MCF 10A (cell line): Measurements from ENCODE around the gene INAFM2. TPM values are rescaled to one million over a fixed set of nuclear protein-coding genes. Genes with fewer than 3 reads are reported as not detected.

ENCODE experiments used
- BruUV-seq: library from RNA; stranded (reverse); fragments of 400-500 nt; replicated peaks from 2 replicates; lab custom pipeline; 2021; lab: Mats Ljungman, UMichigan
- CTCF ChIA-PET: fragments of 300-600 bp; sonication (Branson Sonifier 250); formaldehyde crosslinking; extraction: SDS; loops from one replicate; lab custom pipeline; 2021; ENCODE audit warnings: antibody characterized with exemption, inconsistent platforms; lab: Yijun Ruan, JAX
- POLR2A ChIA-PET: fragments of 300-600, 350-650 bp; sonication (Branson Sonifier 250); formaldehyde crosslinking; extraction: SDS; loops from one replicate; lab custom pipeline; 2020; ENCODE audit warnings: antibody characterized with exemption, inconsistent platforms; lab: Yijun Ruan, JAX
- DNase-seq: peaks from one replicate; pipeline ENCODE4 v3.0.0-alpha.2; 2018; ENCODE audit not compliant: unreplicated experiment
- H3K27ac Mint-ChIP-seq: one replicate; pipeline ENCODE4 v1.8.0; 2022; ENCODE audit warnings: mild to moderate bottlenecking, low read depth, mixed read lengths; ENCODE audit not compliant: unreplicated experiment
- H3K27me3 Mint-ChIP-seq: one replicate; pipeline ENCODE4 v1.8.0; 2022; ENCODE audit warnings: mixed read lengths; ENCODE audit not compliant: insufficient read depth, unreplicated experiment
- H3K36me3 Mint-ChIP-seq: one replicate; pipeline ENCODE4 v1.8.0; 2022; ENCODE audit warnings: mild to moderate bottlenecking, moderate library complexity, mixed read lengths; ENCODE audit not compliant: insufficient read depth, unreplicated experiment
- H3K4me1 Mint-ChIP-seq: one replicate; pipeline ENCODE4 v1.8.0; 2022; ENCODE audit warnings: mixed read lengths; ENCODE audit not compliant: insufficient read depth, unreplicated experiment
- H3K4me3 Mint-ChIP-seq: one replicate; pipeline ENCODE4 v1.8.0; 2022; ENCODE audit warnings: mild to moderate bottlenecking, moderate library complexity, mixed read lengths; ENCODE audit not compliant: unreplicated experiment
- H3K9me3 Mint-ChIP-seq: one replicate; pipeline ENCODE4 v1.8.0; 2022; ENCODE audit warnings: mixed read lengths; ENCODE audit not compliant: unreplicated experiment
- intact Hi-C: fragments of 100-400 bp; cut with micrococcal nuclease; formaldehyde crosslinking; loops from 2 replicates; pipeline ENCODE4 v1.14.1; 2022
- total RNA-seq: library from RNA; stranded (reverse); gene quantifications from 2 replicates; pipeline ENCODE4 v1.2.3, GENCODE V29; 2022
- TF ChIP-seq, protein P1 (sequence below): fragments of 200-600 bp; IDR thresholded peaks from one replicate; pipeline ENCODE4 v1.8.0; 2022; ENCODE audit warnings: antibody characterized with exemption, mild to moderate bottlenecking; ENCODE audit not compliant: unreplicated experiment

INAFM2 gene
- total RNA-seq, 1 experiment from 2014 or later: 15.7 TPM

GRCh38 chr15:40314723-40315276 is 8.7 kb upstream of the INAFM2 start:
- ChIA-PET CTCF (interaction anchor here (1.0 to 13.6 kb wide), 5 partner anchors 9 to 97 kb away, joined by 3 to 137 read pairs (median 13); partner anchors contain the start of gene CCDC9B), POLR2A (interaction anchor here (1.5 to 2.6 kb wide), 3 partner anchors 14 to 125 kb away, joined by 4 to 9 read pairs (median 5); partner anchors contain the start of genes BAHD1 and CCDC9B)
- BruUV-seq: no TSS peak
- TF ChIP-seq, protein P1, sequence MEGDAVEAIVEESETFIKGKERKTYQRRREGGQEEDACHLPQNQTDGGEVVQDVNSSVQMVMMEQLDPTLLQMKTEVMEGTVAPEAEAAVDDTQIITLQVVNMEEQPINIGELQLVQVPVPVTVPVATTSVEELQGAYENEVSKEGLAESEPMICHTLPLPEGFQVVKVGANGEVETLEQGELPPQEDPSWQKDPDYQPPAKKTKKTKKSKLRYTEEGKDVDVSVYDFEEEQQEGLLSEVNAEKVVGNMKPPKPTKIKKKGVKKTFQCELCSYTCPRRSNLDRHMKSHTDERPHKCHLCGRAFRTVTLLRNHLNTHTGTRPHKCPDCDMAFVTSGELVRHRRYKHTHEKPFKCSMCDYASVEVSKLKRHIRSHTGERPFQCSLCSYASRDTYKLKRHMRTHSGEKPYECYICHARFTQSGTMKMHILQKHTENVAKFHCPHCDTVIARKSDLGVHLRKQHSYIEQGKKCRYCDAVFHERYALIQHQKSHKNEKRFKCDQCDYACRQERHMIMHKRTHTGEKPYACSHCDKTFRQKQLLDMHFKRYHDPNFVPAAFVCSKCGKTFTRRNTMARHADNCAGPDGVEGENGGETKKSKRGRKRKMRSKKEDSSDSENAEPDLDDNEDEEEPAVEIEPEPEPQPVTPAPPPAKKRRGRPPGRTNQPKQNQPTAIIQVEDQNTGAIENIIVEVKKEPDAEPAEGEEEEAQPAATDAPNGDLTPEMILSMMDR: no peak
- peak; percentile 68 for DNase-seq
- H3K27ac Mint-ChIP-seq: no peak overlapping the region
- H3K4me1 Mint-ChIP-seq: peaks cover 13% of the 10 kb centered on the region
- intact Hi-C loops: no loop called here
- H3K9me3 Mint-ChIP-seq: no peaks in the 10 kb centered on the region
- no peaks in the 10 kb centered on the region for H3K36me3 Mint-ChIP-seq
- H3K27me3 Mint-ChIP-seq: no peaks in the 10 kb centered on the region
- no peak overlapping the region for H3K4me3 Mint-ChIP-seq

DNA sequence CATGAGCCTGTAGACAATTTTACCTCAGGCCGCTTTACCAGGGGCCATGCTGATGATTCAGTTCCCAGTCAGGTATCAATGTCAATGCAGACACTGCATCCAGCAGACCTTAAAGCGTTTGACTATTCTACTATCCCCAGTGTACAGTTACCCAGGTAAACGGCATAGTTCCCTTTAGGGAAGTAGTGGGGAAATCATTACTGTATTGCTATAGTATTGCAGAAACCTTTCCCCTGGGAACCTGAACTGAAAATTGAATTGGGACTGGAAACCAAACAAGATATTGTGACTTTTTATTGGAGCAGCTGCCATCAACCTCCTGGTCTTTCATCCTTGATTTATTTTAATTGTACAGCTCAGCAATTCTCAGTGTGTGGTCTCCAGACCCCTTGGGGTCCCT is 6.6 kb upstream of the INAFM2 start:
- POLR2A ChIA-PET: interaction anchor here (1.4 to 1.6 kb wide), 2 partner anchors 12 to 38 kb away, joined by 3 to 5 read pairs; no protein-coding TSS in a partner anchor
- CTCF ChIA-PET: interaction anchor here (2.5 to 13.6 kb wide), 4 partner anchors 22 to 99 kb away, joined by 13 to 137 read pairs (median 90); partner anchors contain the start of gene CCDC9B

GRCh38 chr15:40317580-40317979 is 5.9 kb upstream of the INAFM2 start:
- TF ChIP-seq, protein P1: no peak
- H3K9me3 Mint-ChIP-seq: no peaks in the 10 kb centered on the region
- CTCF ChIA-PET: interaction anchor here (1.1 to 13.6 kb wide), 4 partner anchors 12 to 41 kb away, joined by 3 to 137 read pairs (median 88); partner anchors contain the start of gene CCDC9B
- H3K36me3 Mint-ChIP-seq: no peaks in the 10 kb centered on the region
- no peak for DNase-seq
- BruUV-seq: no TSS peak
- no peak overlapping the region for H3K4me3 Mint-ChIP-seq
- H3K4me1 Mint-ChIP-seq: peaks cover 22% of the 10 kb centered on the region
- POLR2A ChIA-PET: interaction anchor here (0.7 to 1.6 kb wide), 3 partner anchors 11 to 38 kb away, joined by 3 to 5 read pairs (median 3); no protein-coding TSS in a partner anchor
- no peak overlapping the region for H3K27ac Mint-ChIP-seq
- H3K27me3 Mint-ChIP-seq: no peaks in the 10 kb centered on the region
- intact Hi-C loops: no loop called here

More for the DNA sequence above, 6.6 kb upstream of the INAFM2 start:
- Mint-ChIP-seq H3K4me3 (no peak overlapping the region), H3K27ac (no peak overlapping the region), H3K9me3 (no peaks in the 10 kb centered on the region), H3K27me3 (no peaks in the 10 kb centered on the region), H3K36me3 (no peaks in the 10 kb centered on the region), H3K4me1 (peaks cover 15% of the 10 kb centered on the region)
- DNase-seq: no peak
- TF ChIP-seq, protein P1: no peak
- no TSS peak for BruUV-seq
- intact Hi-C loops: no loop called here

GRCh38 chr15:40320409-40320808 is 3.1 kb upstream of the INAFM2 start:
- CTCF ChIA-PET: interaction anchor here (0.6 to 7.1 kb wide), 21 partner anchors 8 to 142 kb away, joined by 3 to 123 read pairs (median 4); partner anchors contain the start of genes BAHD1, CCDC9B and PLCB2
- POLR2A ChIA-PET: no interaction called here
- H3K36me3 Mint-ChIP-seq: no peaks in the 10 kb centered on the region
- no peak for DNase-seq
- H3K27me3 Mint-ChIP-seq: no peaks in the 10 kb centered on the region
- no peaks in the 10 kb centered on the region for H3K9me3 Mint-ChIP-seq
- H3K4me3 Mint-ChIP-seq: no peak overlapping the region
- BruUV-seq: no TSS peak
- peaks cover 16% of the 10 kb centered on the region for H3K4me1 Mint-ChIP-seq
- H3K27ac Mint-ChIP-seq: no peak overlapping the region
- intact Hi-C loops: loop anchor here (2.0 kb wide), 1 partner anchor 100 kb away; no protein-coding TSS in a partner anchor
- TF ChIP-seq, protein P1: no peak
